ENCODE data around the gene DNAJC5G.

Gene DNAJC5G

GRCh38 chr2:27243391-27244130 lies 31.7 kb upstream of the DNAJC5G start:
- no peak overlapping the region for H3K4me3 ChIP-seq (ENCODE audit: low read length)
- no peak overlapping the region for H2AFZ ChIP-seq (ENCODE audit: low read length)
- H4K20me1 ChIP-seq (ENCODE audit: insufficient read depth, low read length): no peaks in the 10 kb centered on the region
- H3K4me2 ChIP-seq (ENCODE audit: low read depth, low read length): no peak overlapping the region
- no peak overlapping the region for H3K9ac ChIP-seq (ENCODE audit: low read length)
- no peaks in the 10 kb centered on the region for H3F3A ChIP-seq (ENCODE audit: insufficient read depth, low read length)
- H3K4me1 ChIP-seq (ENCODE audit: low read length): no peaks in the 10 kb centered on the region
- H3K9me2 ChIP-seq (replicated peaks; ENCODE audit: insufficient read depth, low read length): no peaks in the 10 kb centered on the region
- DNase-seq: no peak
- TF ChIP-seq, protein P1, sequence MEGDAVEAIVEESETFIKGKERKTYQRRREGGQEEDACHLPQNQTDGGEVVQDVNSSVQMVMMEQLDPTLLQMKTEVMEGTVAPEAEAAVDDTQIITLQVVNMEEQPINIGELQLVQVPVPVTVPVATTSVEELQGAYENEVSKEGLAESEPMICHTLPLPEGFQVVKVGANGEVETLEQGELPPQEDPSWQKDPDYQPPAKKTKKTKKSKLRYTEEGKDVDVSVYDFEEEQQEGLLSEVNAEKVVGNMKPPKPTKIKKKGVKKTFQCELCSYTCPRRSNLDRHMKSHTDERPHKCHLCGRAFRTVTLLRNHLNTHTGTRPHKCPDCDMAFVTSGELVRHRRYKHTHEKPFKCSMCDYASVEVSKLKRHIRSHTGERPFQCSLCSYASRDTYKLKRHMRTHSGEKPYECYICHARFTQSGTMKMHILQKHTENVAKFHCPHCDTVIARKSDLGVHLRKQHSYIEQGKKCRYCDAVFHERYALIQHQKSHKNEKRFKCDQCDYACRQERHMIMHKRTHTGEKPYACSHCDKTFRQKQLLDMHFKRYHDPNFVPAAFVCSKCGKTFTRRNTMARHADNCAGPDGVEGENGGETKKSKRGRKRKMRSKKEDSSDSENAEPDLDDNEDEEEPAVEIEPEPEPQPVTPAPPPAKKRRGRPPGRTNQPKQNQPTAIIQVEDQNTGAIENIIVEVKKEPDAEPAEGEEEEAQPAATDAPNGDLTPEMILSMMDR (IDR thresholded peaks at IDR 0.05; ENCODE audit: low read length): no peak
- TF ChIP-seq EZH2 (optimal IDR thresholded peaks at IDR 0.05; ENCODE audit: low read depth, low read length): no peak
- TF ChIP-seq EZH2phosphoT487 (IDR thresholded peaks at IDR 0.05; ENCODE audit: low read length): no peak
- 0 out of 2 replicates have a peak, but pooled peaks cover 5% of the 10 kb centered on the region for H3K36me3 ChIP-seq (replicated peaks; ENCODE audit: insufficient read depth, low read length)
- no peaks in the 10 kb centered on the region for H3K9me3 ChIP-seq (replicated peaks; ENCODE audit: insufficient read depth, low read length)
- H3K79me2 ChIP-seq (ENCODE audit: low read length): no peaks in the 10 kb centered on the region
- H3K27me3 ChIP-seq (replicated peaks; ENCODE audit: insufficient read depth, low read length): no peaks in the 10 kb centered on the region
- no peak overlapping the region for H3K27ac ChIP-seq (ENCODE audit: low read length)

DNA sequence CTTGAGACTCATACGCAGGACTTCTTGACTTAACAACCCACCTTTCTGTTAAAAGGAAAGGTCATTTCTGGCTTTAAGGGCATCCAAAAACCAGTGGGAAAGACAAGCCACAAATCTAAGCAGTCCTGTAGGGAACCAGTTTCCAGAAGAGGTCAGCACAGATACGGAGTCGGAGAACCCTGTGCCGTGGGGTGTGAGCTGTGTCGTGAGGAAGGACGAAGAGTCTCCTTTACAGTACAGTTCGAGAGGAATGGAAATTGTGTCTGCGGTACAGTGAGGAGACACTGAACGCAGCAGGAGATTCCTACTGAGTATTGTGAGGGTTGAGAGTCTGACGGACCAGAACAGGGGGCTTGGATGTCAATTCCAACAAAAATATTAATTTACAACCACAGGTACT lies 30.1 kb upstream of the DNAJC5G start:
- TF ChIP-seq EZH2 (optimal IDR thresholded peaks at IDR 0.05; ENCODE audit: low read depth, low read length) (no peak), EZH2phosphoT487 (IDR thresholded peaks at IDR 0.05; ENCODE audit: low read length) (no peak)
- TF ChIP-seq, protein P1 (IDR thresholded peaks at IDR 0.05; ENCODE audit: low read length): no peak
- H3K4me3 ChIP-seq (ENCODE audit: low read length): no peak overlapping the region
- H4K20me1 ChIP-seq (ENCODE audit: insufficient read depth, low read length): no peaks in the 10 kb centered on the region
- no peaks in the 10 kb centered on the region for H3K79me2 ChIP-seq (ENCODE audit: low read length)
- H3K27ac ChIP-seq (ENCODE audit: low read length): no peak overlapping the region
- no peak for DNase-seq
- no peaks in the 10 kb centered on the region for H3K27me3 ChIP-seq (replicated peaks; ENCODE audit: insufficient read depth, low read length)
- no peak overlapping the region for H3K9ac ChIP-seq (ENCODE audit: low read length)
- H2AFZ ChIP-seq (ENCODE audit: low read length): no peak overlapping the region
- H3K4me2 ChIP-seq (ENCODE audit: low read depth, low read length): no peak overlapping the region
- H3K36me3 ChIP-seq (replicated peaks; ENCODE audit: insufficient read depth, low read length): 0 out of 2 replicates have a peak, but pooled peaks cover 5% of the 10 kb centered on the region
- H3F3A ChIP-seq (ENCODE audit: insufficient read depth, low read length): no peaks in the 10 kb centered on the region
- H3K9me2 ChIP-seq (replicated peaks; ENCODE audit: insufficient read depth, low read length): no peaks in the 10 kb centered on the region
- H3K9me3 ChIP-seq (replicated peaks; ENCODE audit: insufficient read depth, low read length): no peaks in the 10 kb centered on the region
- no peaks in the 10 kb centered on the region for H3K4me1 ChIP-seq (ENCODE audit: low read length)

DNA sequence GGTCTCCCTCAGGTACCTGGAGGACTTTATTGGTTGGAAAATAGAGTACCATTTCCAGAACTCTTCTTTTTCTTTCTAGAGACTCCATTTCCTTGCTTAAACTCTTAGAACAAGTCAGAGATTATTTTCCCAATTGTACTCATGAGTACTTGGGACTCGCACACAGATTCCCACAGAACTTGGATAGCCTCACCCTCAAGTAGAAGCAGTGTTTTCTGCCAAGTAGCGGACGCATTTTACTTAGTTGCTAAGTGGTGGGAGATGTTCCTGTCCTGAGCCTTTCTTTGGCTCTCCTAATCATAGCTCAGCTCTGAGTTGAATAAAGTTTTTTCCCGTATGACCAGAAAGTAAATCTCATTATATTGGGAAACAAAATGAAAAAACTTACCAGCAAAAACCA lies 29.6 kb upstream of the DNAJC5G start:
- Histone ChIP-seq H3K9me3 (replicated peaks; ENCODE audit: insufficient read depth, low read length) (no peaks in the 10 kb centered on the region), H3K27me3 (replicated peaks; ENCODE audit: insufficient read depth, low read length) (no peaks in the 10 kb centered on the region), H3K9ac (ENCODE audit: low read length) (no peak overlapping the region), H3F3A (ENCODE audit: insufficient read depth, low read length) (no peaks in the 10 kb centered on the region), H3K36me3 (replicated peaks; ENCODE audit: insufficient read depth, low read length) (0 out of 2 replicates have a peak, but pooled peaks cover 5% of the 10 kb centered on the region), H3K9me2 (replicated peaks; ENCODE audit: insufficient read depth, low read length) (no peaks in the 10 kb centered on the region), H2AFZ (ENCODE audit: low read length) (no peak overlapping the region), H3K4me3 (ENCODE audit: low read length) (no peak overlapping the region), H4K20me1 (ENCODE audit: insufficient read depth, low read length) (no peaks in the 10 kb centered on the region), H3K27ac (ENCODE audit: low read length) (no peak overlapping the region), H3K79me2 (ENCODE audit: low read length) (no peaks in the 10 kb centered on the region), H3K4me2 (ENCODE audit: low read depth, low read length) (no peak overlapping the region), H3K4me1 (ENCODE audit: low read length) (no peaks in the 10 kb centered on the region)
- DNase-seq: no peak
- TF ChIP-seq EZH2 (optimal IDR thresholded peaks at IDR 0.05; ENCODE audit: low read depth, low read length) (no peak), EZH2phosphoT487 (IDR thresholded peaks at IDR 0.05; ENCODE audit: low read length) (no peak)
- TF ChIP-seq, protein P1 (IDR thresholded peaks at IDR 0.05; ENCODE audit: low read length): no peak
